Cardiac fibroblast (primary cell): ENCODE data around the gene RASL10A.

ENCODE experiments used
- DNase-seq, 2 donors: peaks; one replicate each; pipeline versions ENCODE4 v3.0.0 to v3.0.0-alpha.2; 2010; ENCODE audit warnings: low read depth in 2 of 2
- H3K4me3 ChIP-seq, 2 donors: replicated peaks in 1 of 2; 1 replicate in 1 of 2; 2 replicates in 1 of 2; pipeline ENCODE4 v1.5.1; 2011; ENCODE audit warnings: low read depth in 2 of 2, low read length in 2 of 2, mild to moderate bottlenecking in 2 of 2, moderate library complexity in 1 of 2
- CTCF ChIP-seq: IDR thresholded peaks from one replicate; pipeline ENCODE4 v1.5.1; 2011; ENCODE audit warnings: low read depth, mild to moderate bottlenecking, low read length, inconsistent platforms

The RASL10A gene

GRCh38 chr22:29290061-29290460 is 25.4 kb downstream of the RASL10A start:
- no peak for TF ChIP-seq CTCF
- no peak overlapping the region for H3K4me3 ChIP-seq
- no peak for DNase-seq

GRCh38 chr22:29288837-29289236 is 26.7 kb downstream of the RASL10A start:
- no peak overlapping the region for H3K4me3 ChIP-seq
- TF ChIP-seq CTCF: no peak
- DNase-seq: no peak

- no peak for TF ChIP-seq CTCF
- no peak for DNase-seq
- H3K4me3 ChIP-seq: no peak overlapping the region
Observed at GRCh38 chr22:29284196-29284595, 31.3 kb downstream of the RASL10A start.

- no peak for DNase-seq
- TF ChIP-seq CTCF: no peak
- no peak overlapping the region for H3K4me3 ChIP-seq
Observed at GRCh38 chr22:29277927-29278326, 37.6 kb downstream of the RASL10A start.

GRCh38 chr22:29275819-29276565 is 39.5 kb downstream of the RASL10A start:
- TF ChIP-seq CTCF: no peak
- H3K4me3 ChIP-seq: no peak overlapping the region
- DNase-seq: no peak

GRCh38 chr22:29275167-29275566 is 40.3 kb downstream of the RASL10A start:
- DNase-seq: no peak
- no peak overlapping the region for H3K4me3 ChIP-seq
- TF ChIP-seq CTCF: no peak

- H3K4me3 ChIP-seq: no peak overlapping the region
- no peak for DNase-seq
- no peak for TF ChIP-seq CTCF
Observed at GRCh38 chr22:29272624-29273023, 42.9 kb downstream of the RASL10A start.
